LHCN-M2 (cell line): ENCODE data around the gene C1QTNF2. TPM values are rescaled to one million over a fixed set of nuclear protein-coding genes. Genes with fewer than 3 reads are reported as not detected.

Source experiments
- DNase-seq: peaks from one replicate; pipeline ENCODE4 v3.0.0-alpha.2; 2012; ENCODE audit warnings: low read depth
- total RNA-seq: library from RNA; depleted of rRNA; stranded (reverse); fragments of >200 nt; gene quantifications from 2 replicates; pipeline ENCODE4 v1.2.3, GENCODE V29; 2014; rRNA removed

Gene C1QTNF2
- total RNA-seq, 1 experiment from 2014 or later = 2.4 TPM

DNA sequence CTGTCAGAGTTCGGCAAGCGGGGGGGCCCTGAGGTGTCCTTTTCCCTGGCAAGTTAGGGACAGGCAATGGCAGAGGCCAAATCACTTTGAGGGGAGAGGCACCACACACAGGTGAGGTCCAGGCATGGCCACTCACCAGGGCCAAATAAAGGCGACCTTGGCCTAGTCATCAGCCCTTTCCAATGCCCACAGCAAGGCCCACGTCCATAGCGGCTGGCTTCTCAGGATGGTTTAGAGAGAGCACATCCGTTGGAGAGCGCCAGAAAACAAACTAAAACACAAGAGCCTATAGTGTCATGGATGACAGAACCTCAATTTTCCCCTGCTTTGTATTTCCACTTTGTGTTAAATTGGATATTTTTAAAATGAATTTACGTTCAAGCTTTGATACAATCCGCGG is 65.1 kb downstream of the C1QTNF2 start:
- no peak for DNase-seq

DNA sequence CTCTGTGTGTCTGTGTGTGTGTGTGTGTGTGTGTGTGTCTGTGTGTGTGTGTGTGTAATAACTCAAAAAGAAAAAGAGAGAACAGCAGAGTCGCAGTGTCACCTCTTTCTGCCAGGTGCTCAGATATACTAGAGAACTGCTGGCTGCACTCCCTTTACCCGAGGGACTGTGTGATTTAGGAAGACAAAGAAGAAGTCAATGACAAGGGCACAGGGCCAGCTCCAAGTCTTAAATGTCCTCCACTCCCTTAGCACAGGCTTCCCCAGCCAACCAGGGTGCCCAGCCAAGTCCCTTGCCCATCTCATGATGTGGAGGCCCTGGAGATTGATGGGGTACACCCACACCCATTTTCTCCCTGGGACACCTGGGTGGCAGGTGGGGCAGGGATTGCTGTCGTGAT is 66.7 kb downstream of the C1QTNF2 start:
- DNase-seq = no peak

DNA sequence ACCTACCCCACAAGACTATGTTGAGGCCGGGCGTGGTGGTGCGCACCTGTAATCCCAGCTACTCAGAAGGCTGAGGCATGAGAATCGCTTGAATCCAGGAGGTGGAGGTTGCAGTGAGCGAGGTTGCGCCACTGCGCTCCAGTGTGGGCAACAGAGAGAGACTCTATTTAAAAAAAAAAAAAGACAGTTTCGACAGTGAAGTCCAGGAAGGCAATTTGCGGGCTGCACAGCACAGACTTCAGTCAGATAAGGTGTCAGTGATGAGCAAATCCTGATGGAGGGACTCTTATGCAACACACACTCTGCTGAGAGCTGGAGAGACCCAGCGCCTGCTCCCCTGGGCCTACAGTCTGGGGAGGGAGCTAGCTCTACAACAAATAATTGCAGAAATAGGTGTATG is 72.2 kb downstream of the C1QTNF2 start:
- DNase-seq = no peak

DNA sequence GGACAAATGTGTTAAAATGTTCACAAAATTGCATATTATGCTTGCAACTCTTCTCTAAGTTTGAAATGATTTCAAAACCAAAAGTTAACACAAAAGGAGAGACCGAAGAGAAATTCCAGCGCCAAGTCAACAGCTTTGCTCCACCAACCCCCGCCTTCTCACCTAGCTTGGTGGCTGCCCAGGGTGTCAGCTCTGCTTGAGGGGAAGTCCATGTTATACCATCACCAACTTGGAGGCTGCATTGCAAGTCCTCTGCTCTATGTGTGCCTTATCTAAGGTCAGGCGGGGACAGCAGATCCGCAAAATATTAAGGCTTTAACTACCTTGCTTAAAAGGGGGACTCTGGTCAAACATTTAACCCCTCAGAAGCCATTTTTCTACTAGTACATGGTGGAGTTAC is 72.7 kb downstream of the C1QTNF2 start:
- no peak for DNase-seq

Other genes with a start within 250 kb of the C1QTNF2 start
- gene FABP6, start 141.1 kb downstream of the C1QTNF2 start, total RNA-seq = not detected in 2 replicates
- gene CCNJL, start 58.1 kb downstream of the C1QTNF2 start, total RNA-seq = 2.0 and 2.7 TPM in 2 replicates
- gene FAM200C, start 29.4 kb upstream of the C1QTNF2 start, total RNA-seq = 5.6 and 6.1 TPM in 2 replicates
- gene SLU7, start 48.5 kb upstream of the C1QTNF2 start, total RNA-seq = 44.5 and 56.9 TPM in 2 replicates
- 235 and 291 TPM in 2 replicates for gene PTTG1, start 51.2 kb upstream of the C1QTNF2 start, total RNA-seq